Sciatic nerve (tissue), 2 donors: ENCODE results near the gene YJU2. TPM values are rescaled to one million over a fixed set of nuclear protein-coding genes. Genes with fewer than 3 reads are reported as not detected.
"Not testable (repeated sequence)": the region's sequence is repeated elsewhere in the genome, so short reads cannot be mapped to it uniquely, and the experiment has no call there.

Source experiments
- ATAC-seq: fragments of 200-7000 bp; cut with Tn5 transposase; one replicate; pipeline ENCODE4 v1.9.1; 2020; ENCODE audit warnings: mild to moderate bottlenecking, moderate library complexity
- DNase-seq: peaks from one replicate; pipeline ENCODE4 v3.0.0-alpha.2; 2020; ENCODE audit warnings: low spot score
- intact Hi-C: fragments of 100-400 bp; cut with DNase I; formaldehyde crosslinking; loops from one replicate; pipeline ENCODE4 v1.14.2; 2022
- total RNA-seq: library from RNA; stranded (reverse); fragmentation: NEBNext Ultra II Directional; extraction: Animal tissue kit (Norgen Biotek cat#: 25700); gene quantifications from one replicate; pipeline ENCODE4 v1.2.1, GENCODE V29; 2021
- donor health status: DM: no; HTN: no; CAD: no.
- donor health status: DM: no; HTN: no; CAD: no.

YJU2 gene
- total RNA-seq, result 17.3 TPM

DNA sequence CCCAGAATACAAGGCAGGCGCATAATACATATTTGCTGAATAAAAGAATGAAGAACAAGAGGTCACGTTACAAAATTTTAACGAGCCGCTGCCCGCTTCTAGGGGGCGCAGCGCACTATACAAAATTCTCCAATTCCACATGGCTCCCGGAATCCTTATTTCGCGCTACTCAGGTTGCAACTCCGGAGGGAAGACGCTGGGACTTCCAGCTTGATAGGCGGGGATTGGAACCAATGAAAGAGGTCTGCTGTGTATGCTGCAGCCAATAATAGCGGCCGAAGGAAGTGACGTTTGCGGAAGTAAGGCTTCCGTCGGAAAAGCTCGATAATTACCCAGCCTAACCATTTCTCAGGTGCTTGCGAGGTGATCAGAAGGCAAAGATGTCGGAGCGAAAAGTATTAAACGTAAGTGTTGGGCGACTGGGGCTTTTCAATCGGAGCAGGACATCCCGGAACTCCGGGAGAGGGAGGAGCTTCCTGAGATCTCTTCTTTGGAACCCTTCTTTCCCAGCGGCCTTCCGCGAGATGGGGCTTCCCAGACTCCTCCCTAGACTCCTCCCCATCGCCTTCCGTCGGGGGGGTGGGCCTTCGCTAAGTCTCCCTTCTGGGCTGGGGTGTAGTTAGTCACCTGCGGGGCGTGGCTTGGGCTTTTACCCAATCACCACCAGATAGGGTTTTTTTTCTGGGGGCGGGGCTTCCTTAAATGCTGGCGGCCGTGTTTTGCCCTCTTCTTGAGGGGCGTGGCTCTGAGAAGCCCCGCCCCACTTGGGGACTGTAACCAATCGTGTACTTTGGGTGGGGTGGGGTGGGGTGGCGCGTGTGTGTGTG, at the start of gene YJU2:
YJU2 (plus strand) TSS at position 314 of the 827 bp plus-strand sequence; CDS start at position 381, 67 bp downstream.
- intact Hi-C loops, result no loop called here
- peak; percentile 99 for DNase-seq
- peak; percentile 99 for ATAC-seq

GRCh38 chr19:4197228-4197624, 49.7 kb upstream of the YJU2 start:
- intact Hi-C loops, result no loop called here

GRCh38 chr19:4197625-4198466, 49.0 kb upstream of the YJU2 start:
- DNase-seq (no peak), ATAC-seq (no peak)
- intact Hi-C loops, result no loop called here

More at GRCh38 chr19:4197228-4197624, 49.7 kb upstream of the YJU2 start:
- no peak for DNase-seq
- ATAC-seq, result no peak

DNA sequence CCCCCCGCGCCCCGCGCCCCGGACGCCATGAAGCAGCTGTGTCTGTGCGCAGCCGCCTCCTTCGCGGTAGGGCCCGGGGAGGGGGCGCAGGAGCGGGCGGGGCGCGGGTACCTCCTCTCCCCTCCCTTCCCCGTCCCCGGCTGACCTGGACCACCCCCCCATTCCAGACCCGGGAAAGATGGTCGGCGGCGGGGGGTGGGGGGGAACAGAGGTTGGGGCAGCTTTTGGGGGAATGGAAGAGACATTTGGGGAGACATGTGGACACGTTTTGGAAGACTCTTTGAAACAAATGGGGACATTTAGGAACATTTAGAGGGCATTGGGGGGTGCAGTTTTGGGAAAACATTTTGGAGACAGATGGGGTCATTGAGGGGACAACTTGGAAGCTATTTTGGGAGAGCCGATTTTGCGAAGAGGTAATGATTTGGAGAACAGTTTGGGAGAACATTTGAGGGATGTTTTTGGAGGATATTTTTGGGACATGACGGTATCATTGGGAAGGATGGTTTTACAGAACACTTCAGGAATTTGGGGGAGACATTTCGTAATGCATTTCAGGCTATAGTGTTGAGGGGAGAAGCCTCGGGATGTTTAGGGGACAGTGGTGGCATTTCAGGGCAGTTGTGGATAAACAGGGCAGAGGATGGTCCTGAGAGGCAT, 48.3 kb upstream of the YJU2 start:
- ATAC-seq, result no peak
- DNase-seq, result no peak
- intact Hi-C loops, result no loop called here

DNA sequence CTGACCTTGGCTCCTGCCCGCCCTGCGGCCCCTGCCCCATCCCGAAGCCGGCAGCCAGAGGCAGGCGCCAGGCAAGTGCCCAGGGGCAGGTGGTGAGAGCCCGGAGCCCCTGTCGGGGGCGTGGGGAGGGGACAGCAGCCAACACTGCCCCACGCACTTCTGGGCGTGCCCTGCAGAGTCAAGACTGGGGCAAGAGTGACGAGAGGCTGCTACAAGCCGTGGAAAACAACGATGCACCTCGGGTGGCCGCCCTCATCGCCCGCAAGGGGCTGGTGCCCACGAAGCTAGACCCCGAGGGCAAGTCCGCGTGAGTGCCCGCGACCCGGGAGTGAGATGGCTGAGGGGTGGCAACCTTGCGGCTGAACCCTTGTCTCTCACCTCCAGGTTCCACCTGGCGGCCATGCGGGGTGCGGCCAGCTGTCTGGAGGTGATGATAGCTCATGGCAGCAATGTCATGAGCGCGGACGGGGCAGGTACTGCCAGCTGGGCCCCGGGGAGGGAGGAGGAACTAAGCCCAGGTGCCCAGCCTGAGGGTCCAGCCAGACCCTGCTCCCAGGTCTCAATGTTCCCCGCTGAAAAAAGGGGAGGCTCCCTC, 47.1 kb upstream of the YJU2 start:
- DNase-seq (no peak), ATAC-seq (no peak)
- intact Hi-C loops, result loop anchor here (10.0 kb wide), 1 partner anchor 215 kb away; the partner anchor contains the start of gene EEF2

GRCh38 chr19:4200940-4201542, 45.8 kb upstream of the YJU2 start:
- ATAC-seq, result no peak
- DNase-seq, result no peak
- intact Hi-C loops, result loop anchor here (10.0 kb wide), 1 partner anchor 216 kb away; the partner anchor contains the start of gene EEF2

- intact Hi-C loops, result loop anchor here (10.0 kb wide), 1 partner anchor 217 kb away; the partner anchor contains the start of gene EEF2
- no peak for ATAC-seq
- DNase-seq, result no peak
These were observed 45.1 kb upstream of the YJU2 start for GRCh38 chr19:4201798-4202197.

DNA sequence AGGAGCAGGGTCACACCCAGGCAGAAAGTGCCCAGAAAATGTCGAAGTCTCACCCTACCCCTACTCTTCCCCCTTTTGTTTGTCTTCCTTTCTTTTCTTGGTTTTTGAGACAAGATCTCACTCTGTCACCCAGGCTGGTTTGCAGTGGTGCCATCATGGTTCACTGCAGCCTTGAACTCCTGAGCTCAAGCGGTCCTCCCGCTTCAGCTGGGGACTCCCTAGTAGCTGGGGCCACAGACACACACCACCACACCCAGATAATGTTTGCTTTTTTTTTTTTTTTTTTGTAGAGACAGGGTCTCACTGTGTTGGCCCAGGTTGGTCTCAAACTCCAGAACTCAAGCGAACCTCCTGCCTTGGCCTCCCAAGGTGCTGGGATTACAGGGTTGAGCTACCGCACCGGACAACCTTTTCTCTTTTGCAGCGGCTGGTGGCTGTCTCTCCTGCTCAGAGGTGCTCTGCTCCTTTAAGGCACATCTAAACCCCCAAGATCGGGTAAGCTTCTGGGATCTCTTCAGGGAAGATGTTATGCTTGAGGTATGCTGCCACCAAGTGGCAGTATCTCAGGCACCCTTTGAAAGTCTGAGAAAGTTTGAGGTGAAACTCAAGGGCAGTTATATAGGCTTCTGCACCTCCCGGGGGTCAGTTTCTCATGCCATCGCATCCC, 39.9 kb upstream of the YJU2 start:
- intact Hi-C loops, result loop anchor here (10.0 kb wide), 1 partner anchor 222 kb away; the partner anchor contains the start of gene EEF2
- ATAC-seq (no peak), DNase-seq (no peak)

GRCh38 chr19:4208385-4209094, 38.3 kb upstream of the YJU2 start:
- intact Hi-C loops, result loop anchor here (10.0 kb wide), 1 partner anchor 224 kb away; the partner anchor contains the start of gene EEF2
- DNase-seq, result no peak
- ATAC-seq, result no peak

GRCh38 chr19:4210166-4210731, 36.6 kb upstream of the YJU2 start:
- intact Hi-C loops, result no loop called here
- ATAC-seq (no peak), DNase-seq (no peak)

DNA sequence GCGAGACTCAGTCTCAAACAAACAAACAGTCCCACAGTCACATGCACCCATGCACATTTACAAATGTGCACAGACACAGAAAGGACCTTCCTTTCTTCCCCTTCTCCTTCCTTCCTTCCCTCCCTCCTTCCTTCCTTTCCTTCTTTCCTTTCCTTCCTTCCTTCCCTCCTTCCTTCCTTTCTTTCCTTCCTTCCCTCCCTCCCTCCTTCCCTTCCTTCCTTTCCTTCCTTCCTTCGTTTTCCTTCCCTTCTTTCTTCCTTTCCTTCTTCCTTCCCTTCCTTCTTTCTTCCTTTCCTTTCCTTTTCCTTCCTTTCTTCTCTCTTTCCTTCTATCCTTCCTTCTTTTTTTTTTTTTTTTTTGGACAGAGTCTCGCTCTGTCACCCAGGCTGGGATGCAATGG, 33.8 kb upstream of the YJU2 start:
- DNase-seq (no peak), ATAC-seq (no peak)
- intact Hi-C loops, result no loop called here

- ATAC-seq (no peak), DNase-seq (no peak)
- intact Hi-C loops, result no loop called here
These were observed 31.1 kb upstream of the YJU2 start for GRCh38 chr19:4215807-4216206.

DNA sequence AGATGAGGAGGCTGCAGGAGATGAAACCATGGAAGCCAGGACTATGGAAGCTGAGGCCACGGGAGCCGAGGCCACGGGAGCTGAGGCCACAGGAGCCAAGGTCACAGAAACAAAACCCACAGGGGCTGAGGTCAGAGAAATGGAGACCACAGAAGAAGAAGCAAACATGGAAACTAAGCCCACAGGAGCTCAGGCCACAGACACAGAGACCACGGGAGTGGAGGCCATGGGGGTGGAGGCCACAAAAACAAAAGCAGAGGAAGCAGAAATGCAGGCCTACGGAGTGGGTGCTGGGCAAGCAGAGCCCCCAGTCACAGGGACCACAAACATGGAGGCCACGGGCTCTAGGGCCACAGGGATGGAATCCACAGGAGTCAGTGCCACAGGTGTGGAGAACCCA, 30.0 kb upstream of the YJU2 start:
- intact Hi-C loops, result no loop called here
- ATAC-seq (no peak), DNase-seq (no peak)

GRCh38 chr19:4217429-4218264, 29.2 kb upstream of the YJU2 start:
- intact Hi-C loops, result no loop called here
- DNase-seq, result no peak
- no peak for ATAC-seq

- DNase-seq, ATAC-seq, intact Hi-C loops: not testable (repeated sequence)
These were observed 28.4 kb upstream of the YJU2 start for GRCh38 chr19:4218523-4218922.

DNA sequence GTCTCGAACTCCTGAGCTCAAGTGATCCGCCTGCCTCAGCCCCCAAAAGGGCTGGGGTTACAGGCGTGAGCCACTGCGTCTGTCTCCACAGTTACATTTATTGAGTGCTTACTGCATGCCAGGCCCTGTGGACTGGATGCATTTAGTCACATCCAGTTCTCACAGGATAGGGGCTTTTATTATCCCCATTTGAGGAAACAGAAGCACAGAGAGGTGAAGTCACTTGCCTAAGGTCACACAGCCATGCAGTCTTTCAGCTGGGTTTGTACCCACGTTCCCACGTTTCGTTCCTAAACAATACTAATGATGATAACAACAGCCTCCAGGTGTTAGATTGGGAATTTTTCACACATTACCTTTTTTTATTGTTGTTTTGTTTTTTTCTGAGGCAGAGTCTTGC, 26.7 kb upstream of the YJU2 start:
- intact Hi-C loops, result no loop called here
- DNase-seq (no peak), ATAC-seq (no peak)
